Fibroblast of peridontal ligament (primary cell): ENCODE measurements around the gene LCN15.
"Not testable (repeated sequence)": the region's sequence is repeated elsewhere in the genome, so short reads cannot be mapped to it uniquely, and the experiment has no call there.

ENCODE experiments used
- DNase-seq: peaks from one replicate; pipeline ENCODE4 v3.0.0-alpha.2; 2010; ENCODE audit errors: extremely low read depth

Gene LCN15

GRCh38 chr9:136722093-136722968 is 42.0 kb downstream of the LCN15 start:
- no peak for DNase-seq

DNA sequence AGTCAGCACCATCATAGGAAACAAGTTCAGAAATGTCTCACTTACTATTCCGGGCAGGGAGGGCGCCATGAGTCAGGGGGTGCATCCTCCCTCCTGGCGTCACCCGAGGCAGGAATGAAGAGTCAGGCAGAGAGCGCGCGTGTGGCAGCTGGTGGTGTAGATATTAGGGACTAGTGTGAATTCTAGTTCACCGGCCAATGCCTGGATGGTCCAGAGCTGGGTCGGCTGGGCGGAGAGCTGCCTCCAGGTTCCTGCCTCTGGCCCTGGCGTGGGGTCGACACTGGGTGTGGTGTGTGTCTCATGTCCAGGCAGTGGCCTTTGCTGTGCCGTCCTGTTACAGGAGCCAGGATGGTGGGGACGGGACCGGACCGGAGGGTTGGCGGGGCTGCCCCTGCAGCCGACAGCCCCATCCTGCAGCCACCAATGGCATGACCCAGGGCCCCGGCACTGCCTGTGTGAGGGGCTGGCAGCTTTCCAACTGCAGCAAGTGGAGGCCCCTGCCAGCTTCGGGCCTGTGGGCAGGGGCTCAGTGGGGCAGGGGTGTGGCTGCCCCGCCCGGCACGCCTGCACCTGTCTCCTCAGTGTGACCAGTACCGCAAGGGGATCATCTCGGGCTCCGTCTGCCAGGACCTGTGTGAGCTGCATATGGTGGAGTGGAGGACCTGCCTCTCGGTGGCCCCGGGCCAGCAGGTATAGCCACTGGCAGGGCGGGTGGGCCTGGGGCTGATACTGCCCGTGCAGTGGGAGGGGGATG is 42.8 kb downstream of the LCN15 start:
- no peak for DNase-seq

DNA sequence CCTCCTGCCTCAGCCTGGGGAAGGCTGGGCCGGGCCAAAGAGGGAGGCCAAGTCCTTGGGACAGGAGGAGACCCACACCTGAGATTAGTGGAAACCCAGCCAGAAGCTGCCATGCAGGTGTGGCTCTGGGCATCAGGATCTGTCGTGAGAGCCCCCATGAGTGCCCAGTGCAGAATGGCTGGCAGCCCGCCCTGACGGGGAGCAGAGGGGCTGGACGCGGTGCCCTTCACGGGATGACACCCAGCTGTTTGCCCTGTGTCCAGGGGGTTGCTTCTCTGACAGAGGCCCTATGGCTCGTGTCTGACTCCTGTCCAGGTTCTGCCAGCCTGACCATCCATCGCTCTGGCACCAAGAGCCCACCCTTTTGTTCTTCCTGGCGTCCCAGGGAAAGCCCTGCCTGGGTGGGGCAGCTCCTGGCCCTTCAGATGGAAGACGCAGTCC is 43.4 kb downstream of the LCN15 start:
- DNase-seq = no peak

DNA sequence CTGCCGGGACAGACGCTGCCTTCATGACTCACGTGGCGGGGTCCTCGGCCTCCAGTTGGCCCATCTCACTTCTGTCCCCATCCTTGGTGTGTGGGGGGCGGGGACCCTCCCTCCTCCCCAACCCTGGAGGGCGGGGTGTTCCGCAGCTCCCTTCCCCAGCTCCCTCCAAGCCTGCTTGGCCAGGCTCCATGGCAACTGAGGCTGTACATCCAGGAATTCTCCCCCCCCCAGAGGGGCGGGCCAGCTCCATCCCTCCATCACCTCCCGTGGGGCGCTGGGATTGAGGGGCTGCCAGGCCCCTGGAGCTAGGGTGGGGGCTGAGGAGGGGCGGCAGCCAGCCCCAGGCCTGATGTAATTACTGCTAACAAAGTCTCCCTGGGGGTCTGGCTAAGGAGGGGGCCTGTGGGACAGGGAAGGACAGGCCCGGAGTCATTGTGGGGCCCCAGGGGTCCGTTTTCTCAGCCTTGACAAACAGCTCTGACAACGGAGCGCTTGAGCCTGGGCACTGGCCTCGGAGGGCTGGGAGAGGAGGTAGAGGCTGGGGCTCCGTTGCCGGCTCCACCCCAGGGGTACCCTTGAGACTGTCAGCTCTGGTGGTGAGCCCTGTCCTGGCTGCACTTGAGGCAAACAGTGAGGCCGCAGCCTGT is 43.9 kb downstream of the LCN15 start:
- DNase-seq = no peak

DNA sequence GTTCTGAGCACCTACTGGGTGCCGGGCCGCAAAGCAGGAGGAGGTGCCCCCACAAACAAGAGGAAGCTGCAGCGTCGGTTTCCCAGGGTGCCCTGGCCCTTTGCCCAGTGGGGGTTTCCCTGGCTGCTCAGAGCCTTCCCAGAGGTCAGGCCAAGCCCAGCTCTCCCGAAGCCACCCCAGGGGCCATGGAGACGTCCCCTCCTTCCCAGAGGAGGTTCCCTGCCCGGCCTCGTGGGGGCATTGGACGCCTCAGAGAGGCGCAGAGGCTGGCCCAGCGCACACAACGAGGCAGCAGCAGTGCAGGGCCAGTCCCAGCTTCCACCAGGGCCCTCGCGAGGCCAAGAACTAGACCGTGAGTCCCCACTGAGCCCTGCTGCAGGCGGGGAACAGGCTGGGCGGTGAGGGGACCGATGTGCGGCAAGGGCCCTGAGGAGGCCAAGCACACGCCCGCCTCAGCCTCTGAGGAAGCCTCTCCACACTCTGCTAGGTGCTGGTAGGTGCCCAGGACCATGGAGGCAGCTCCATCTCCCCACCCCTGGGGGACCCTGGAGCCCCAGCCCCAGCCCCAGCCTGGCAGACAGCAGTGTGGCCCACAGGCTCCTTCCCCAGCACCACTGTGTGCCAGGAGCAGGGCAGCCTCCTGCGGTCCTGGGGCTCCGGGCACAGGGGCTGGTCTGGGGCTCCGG is 45.0 kb downstream of the LCN15 start:
- DNase-seq = no peak

- DNase-seq = no peak
These were observed 45.7 kb downstream of the LCN15 start for GRCh38 chr9:136718345-136719194.

DNA sequence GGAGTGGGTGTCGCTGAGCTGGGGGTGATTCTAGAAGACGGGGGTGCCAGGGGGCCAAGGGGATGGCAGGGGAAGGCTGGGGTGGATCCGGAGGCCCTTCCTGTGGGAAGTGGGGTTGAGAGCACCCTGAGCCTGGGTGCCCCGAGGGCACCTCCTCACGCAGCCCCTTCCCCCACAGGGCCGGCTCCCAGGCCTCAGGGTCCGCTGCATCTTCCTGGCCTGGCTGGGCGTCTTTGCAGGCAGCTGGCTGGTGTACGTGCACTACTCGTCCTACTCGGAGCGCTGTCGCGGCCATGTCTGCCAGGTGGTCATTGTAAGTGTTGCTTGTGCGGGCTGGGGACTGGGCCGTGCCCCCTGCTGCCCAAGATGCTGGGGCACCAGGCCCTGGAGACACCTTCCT is 46.9 kb downstream of the LCN15 start:
- no peak for DNase-seq

DNA sequence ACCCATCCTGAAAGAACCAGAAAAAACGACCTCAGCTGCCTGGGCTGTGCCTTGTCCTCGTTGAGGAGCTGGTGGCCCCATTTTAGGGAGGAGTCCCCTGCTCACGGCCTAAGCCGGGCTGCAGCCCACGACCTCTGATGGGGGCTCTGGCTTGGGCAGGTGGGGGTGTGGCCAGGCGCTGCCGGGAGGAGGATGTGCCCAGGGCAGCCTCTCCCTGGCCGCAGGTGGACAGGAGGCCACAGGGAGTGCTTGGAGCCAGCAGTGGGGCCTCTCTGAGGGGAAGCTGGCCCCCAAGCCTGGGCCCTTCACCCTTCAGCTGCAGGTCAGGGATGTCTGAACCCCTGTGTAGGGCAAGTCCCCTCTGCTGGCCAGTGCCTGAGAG is 49.4 kb downstream of the LCN15 start:
- DNase-seq = no peak

- DNase-seq = no peak
These were observed 50.0 kb downstream of the LCN15 start for GRCh38 chr9:136714096-136714892.

- no peak for DNase-seq
These were observed 50.8 kb downstream of the LCN15 start for GRCh38 chr9:136713550-136713949.

DNA sequence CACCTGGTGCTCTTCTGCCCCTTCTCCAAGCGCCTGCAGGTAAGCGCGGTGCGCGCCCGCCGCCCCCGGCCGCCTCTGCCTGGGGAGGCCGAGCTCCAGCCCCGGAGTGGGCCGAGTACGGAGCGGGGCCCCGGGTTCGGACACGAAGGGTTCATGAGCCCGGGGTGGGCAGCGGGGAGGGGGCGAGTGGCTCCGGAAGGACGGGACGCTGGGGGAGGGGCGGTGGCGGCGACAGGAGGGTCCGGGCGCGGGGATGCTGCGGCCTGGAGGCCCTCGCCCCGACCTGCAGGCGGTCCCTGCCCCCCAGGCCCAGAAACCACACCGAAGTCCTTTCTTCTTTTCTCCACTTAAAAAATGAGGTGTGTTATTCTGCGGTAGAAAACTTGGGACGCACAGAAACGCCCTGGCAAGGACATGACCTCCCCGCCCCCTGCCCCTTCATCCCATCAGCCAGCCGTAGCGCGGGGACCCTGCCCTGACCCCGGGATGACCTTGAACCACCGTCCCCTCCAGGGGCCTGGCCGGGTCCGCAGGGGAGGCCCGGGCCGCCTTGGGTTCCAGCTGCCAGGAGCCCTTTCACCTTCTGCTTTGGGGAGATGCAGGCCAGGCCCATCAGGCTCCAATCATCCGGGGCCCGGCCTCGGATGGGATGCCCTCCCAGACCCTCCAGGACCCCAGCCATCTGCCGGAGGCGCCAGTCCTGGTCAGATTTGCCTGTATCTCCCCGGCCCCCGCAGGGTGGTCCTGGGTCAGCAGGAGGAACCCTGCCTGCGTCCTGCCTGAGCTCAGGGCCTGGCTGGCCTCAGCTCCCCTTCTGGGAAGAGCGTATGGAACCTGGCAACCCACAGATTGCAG is 51.4 kb downstream of the LCN15 start:
- DNase-seq = no peak

GRCh38 chr9:136711751-136712689 is 52.3 kb downstream of the LCN15 start, which contains the start of gene DIPK1B:
DIPK1B (plus strand) TSS chr9:136712572; CDS start chr9:136712666, 94 bp downstream.
- DNase-seq = no peak

GRCh38 chr9:136711219-136711648 is 53.1 kb downstream of the LCN15 start:
- not testable (repeated sequence) for DNase-seq

DNA sequence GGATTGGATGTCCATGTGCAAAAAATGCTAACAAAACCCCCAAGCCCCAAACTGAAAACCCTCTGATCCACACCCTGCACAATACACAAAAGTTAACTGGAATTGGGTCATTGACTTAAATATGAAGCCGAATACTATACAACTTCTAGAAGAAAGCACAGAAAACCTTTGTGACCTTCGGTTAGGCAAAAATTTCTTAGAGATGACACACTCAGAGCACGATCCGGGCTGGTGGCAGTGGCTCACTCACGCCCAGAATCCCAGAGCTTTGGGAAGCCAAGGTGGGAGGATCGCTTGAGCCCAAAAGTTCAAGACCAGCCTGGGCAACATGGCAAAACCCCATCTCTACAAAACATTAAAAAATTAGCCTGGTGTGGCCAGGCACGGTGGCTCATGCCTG is 53.8 kb downstream of the LCN15 start:
- DNase-seq = no peak
